Glomerular visceral epithelial cell (primary cell): Measurements from ENCODE around the gene ANAPC4.

Experiments
- DNase-seq: peaks from one replicate; pipeline ENCODE4 v3.0.0-alpha.2; 2016; ENCODE audit errors: extremely low spot score

The ANAPC4 gene

GRCh38 chr4:25377572-25378436 lies 741 bp downstream of the ANAPC4 start:
- peak; percentile 9 for DNase-seq

- no peak for DNase-seq
These were observed 1.3 kb downstream of the ANAPC4 start for GRCh38 chr4:25378437-25378743.

GRCh38 chr4:25379591-25379990 lies 2.5 kb downstream of the ANAPC4 start:
- DNase-seq = no peak

- DNase-seq = no peak
These were observed 6.6 kb downstream of the ANAPC4 start for GRCh38 chr4:25383647-25384046.

- no peak for DNase-seq
These were observed 9.9 kb downstream of the ANAPC4 start for GRCh38 chr4:25386926-25387325.

- DNase-seq = no peak
These were observed 20.2 kb downstream of the ANAPC4 start for GRCh38 chr4:25397305-25397704.

- no peak for DNase-seq
These were observed 22.4 kb downstream of the ANAPC4 start for GRCh38 chr4:25399510-25399909.

GRCh38 chr4:25401066-25401465 lies 24.0 kb downstream of the ANAPC4 start:
- no peak for DNase-seq

GRCh38 chr4:25402521-25402920 lies 25.5 kb downstream of the ANAPC4 start:
- DNase-seq = no peak

- no peak for DNase-seq
These were observed 26.6 kb downstream of the ANAPC4 start for GRCh38 chr4:25403699-25404098.

- no peak for DNase-seq
These were observed 28.4 kb downstream of the ANAPC4 start for GRCh38 chr4:25405453-25405852.

- no peak for DNase-seq
These were observed 29.1 kb downstream of the ANAPC4 start for GRCh38 chr4:25406081-25406692.

- DNase-seq = no peak
These were observed 33.9 kb downstream of the ANAPC4 start for GRCh38 chr4:25410820-25411529.

GRCh38 chr4:25413261-25413660 lies 36.2 kb downstream of the ANAPC4 start:
- no peak for DNase-seq

- DNase-seq = no peak
These were observed 40.0 kb downstream of the ANAPC4 start for GRCh38 chr4:25417014-25417413.

GRCh38 chr4:25420931-25421330 lies 43.9 kb downstream of the ANAPC4 start:
- DNase-seq = no peak

- no peak for DNase-seq
These were observed 44.9 kb downstream of the ANAPC4 start for GRCh38 chr4:25421816-25422525.

GRCh38 chr4:25423548-25423947 lies 46.5 kb downstream of the ANAPC4 start:
- no peak for DNase-seq

- DNase-seq = no peak
These were observed 47.6 kb downstream of the ANAPC4 start for GRCh38 chr4:25424539-25425228.

GRCh38 chr4:25425361-25425760 lies 48.3 kb downstream of the ANAPC4 start:
- no peak for DNase-seq

- no peak for DNase-seq
These were observed 50.8 kb downstream of the ANAPC4 start for GRCh38 chr4:25427871-25428270.

- no peak for DNase-seq
These were observed 53.6 kb downstream of the ANAPC4 start for GRCh38 chr4:25430630-25431029.
